Activated CD4-positive, alpha-beta T cell treated with anti-CD3 and anti-CD28 coated beads for 1 hour (primary cell): ENCODE measurements around the gene CHST15.

Experiments
- DNase-seq: peaks from one replicate; pipeline ENCODE4 v3.0.0-alpha.2; 2020

CHST15 gene

GRCh38 chr10:124061030-124061429 lies 32.4 kb downstream of the CHST15 start:
- DNase-seq = no peak

- no peak for DNase-seq
These were observed 33.2 kb downstream of the CHST15 start for GRCh38 chr10:124060148-124060720.

GRCh38 chr10:124059551-124059950 lies 33.8 kb downstream of the CHST15 start:
- no peak for DNase-seq

- no peak for DNase-seq
These were observed 34.9 kb downstream of the CHST15 start for GRCh38 chr10:124058346-124059003.

- no peak for DNase-seq
These were observed 35.8 kb downstream of the CHST15 start for GRCh38 chr10:124057601-124058000.

GRCh38 chr10:124056337-124056980 lies 36.9 kb downstream of the CHST15 start:
- DNase-seq = no peak

GRCh38 chr10:124053971-124054370 lies 39.4 kb downstream of the CHST15 start:
- no peak for DNase-seq

- DNase-seq = no peak
These were observed 40.8 kb downstream of the CHST15 start for GRCh38 chr10:124052561-124052960.

- no peak for DNase-seq
These were observed 43.1 kb downstream of the CHST15 start for GRCh38 chr10:124050021-124051015.

GRCh38 chr10:124049484-124049883 lies 43.9 kb downstream of the CHST15 start:
- no peak for DNase-seq

- no peak for DNase-seq
These were observed 44.8 kb downstream of the CHST15 start for GRCh38 chr10:124048371-124049290.

GRCh38 chr10:124047427-124048152 lies 45.8 kb downstream of the CHST15 start:
- no peak for DNase-seq

- DNase-seq = no peak
These were observed 47.5 kb downstream of the CHST15 start for GRCh38 chr10:124045801-124046355.

- DNase-seq = no peak
These were observed 48.1 kb downstream of the CHST15 start for GRCh38 chr10:124045276-124045675.

GRCh38 chr10:124044143-124044862 lies 49.1 kb downstream of the CHST15 start:
- DNase-seq = no peak

- DNase-seq = no peak
These were observed 49.9 kb downstream of the CHST15 start for GRCh38 chr10:124043310-124044142.

GRCh38 chr10:124042656-124043309 lies 50.6 kb downstream of the CHST15 start:
- no peak for DNase-seq

- no peak for DNase-seq
These were observed 51.5 kb downstream of the CHST15 start for GRCh38 chr10:124041675-124042445.
